PC-3 (cell line): ENCODE measurements around the gene KAT2B.

Source experiments
- CTCF ChIP-seq: fragments of 300-600 bp; sonication (generic); conservative IDR thresholded peaks from 2 replicates; pipeline ENCODE4 v1.5.1; 2017; ENCODE audit warnings: antibody characterized with exemption, low read depth, mild to moderate bottlenecking, low read length
- EZH2 ChIP-seq: fragments of 300-600 bp; sonication (generic); IDR thresholded peaks from one replicate; pipeline ENCODE4 v1.6.1; 2017; ENCODE audit warnings: antibody characterized with exemption, mild to moderate bottlenecking, low read length; ENCODE audit not compliant: unreplicated experiment
- EZH2phosphoT487 ChIP-seq: fragments of 300-600 bp; sonication (generic); IDR thresholded peaks from 2 replicates; pipeline ENCODE4 v1.6.1; 2018; ENCODE audit warnings: mild to moderate bottlenecking, antibody characterized with exemption, low read length, borderline replicate concordance

GRCh38 chr3:20143519-20143918, 103.3 kb downstream of the KAT2B start:
- TF ChIP-seq CTCF (no peak), EZH2 (no peak), EZH2phosphoT487 (no peak)
